D721Med (cell line): ENCODE data around the gene DUSP1.

Experiments
- DNase-seq: peaks from one replicate; pipeline ENCODE4 v3.0.0; 2011; ENCODE audit warnings: low spot score; ENCODE audit not compliant: insufficient read length
- FAIRE-seq: peaks from 2 replicates; lab custom pipeline; 2011; peaks lifted over from hg19 to GRCh38; lab: Jason Lieb, UNC
- CTCF ChIP-seq: IDR thresholded peaks from 2 replicates; pipeline ENCODE4 v1.5.1; 2012; ENCODE audit warnings: mild to moderate bottlenecking, control low read depth; ENCODE audit not compliant: insufficient read depth; ENCODE audit errors: missing control alignments

The DUSP1 gene

GRCh38 chr5:172735141-172735831 is 35.7 kb downstream of the DUSP1 start:
- FAIRE-seq = no peak
- DNase-seq = no peak
- no peak for TF ChIP-seq CTCF

GRCh38 chr5:172733974-172734346 is 37.0 kb downstream of the DUSP1 start:
- DNase-seq = no peak
- no peak for FAIRE-seq
- TF ChIP-seq CTCF = no peak

DNA sequence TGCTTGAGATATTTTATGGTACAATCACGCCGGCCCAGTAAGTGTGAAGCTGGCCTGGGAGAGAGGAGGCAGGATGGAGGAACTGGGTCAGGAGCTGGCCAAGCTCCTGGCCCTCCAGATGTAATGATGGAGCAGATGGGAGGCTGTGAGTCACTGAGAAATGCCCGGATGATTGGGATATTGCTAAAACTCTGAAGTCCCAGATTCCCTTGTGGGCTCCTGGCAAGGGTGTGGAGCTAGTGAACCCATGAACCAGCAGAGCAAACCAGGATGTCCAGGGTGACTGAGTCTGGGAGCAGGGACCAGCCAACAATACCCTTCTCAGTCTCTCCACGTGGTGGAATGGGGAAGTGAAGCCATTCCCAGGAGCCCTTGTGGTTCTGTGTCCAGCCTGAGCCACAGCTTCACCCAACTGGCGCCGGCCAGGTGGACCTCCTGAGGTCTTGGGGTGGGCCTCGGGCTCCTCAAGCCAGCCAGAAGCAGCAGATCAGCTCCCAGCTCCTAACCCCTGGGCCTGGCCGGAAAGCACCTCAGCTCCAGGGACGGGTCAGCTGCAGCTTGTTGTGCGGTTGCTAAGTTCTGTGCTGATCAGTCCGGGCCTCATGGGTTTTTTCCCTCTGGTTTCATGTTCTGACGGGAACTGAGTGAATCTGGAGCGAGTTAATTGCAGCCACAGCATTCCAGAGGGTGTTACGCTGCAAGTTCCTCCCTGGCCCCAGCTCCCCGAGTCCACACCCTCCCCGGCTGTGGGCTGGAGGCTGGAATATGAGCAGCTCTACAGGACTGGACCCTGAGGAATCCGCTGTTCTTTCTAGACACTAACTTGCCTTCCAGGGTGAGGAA is 37.6 kb downstream of the DUSP1 start:
- DNase-seq (no peak), FAIRE-seq (no peak)
- TF ChIP-seq CTCF = no peak

DNA sequence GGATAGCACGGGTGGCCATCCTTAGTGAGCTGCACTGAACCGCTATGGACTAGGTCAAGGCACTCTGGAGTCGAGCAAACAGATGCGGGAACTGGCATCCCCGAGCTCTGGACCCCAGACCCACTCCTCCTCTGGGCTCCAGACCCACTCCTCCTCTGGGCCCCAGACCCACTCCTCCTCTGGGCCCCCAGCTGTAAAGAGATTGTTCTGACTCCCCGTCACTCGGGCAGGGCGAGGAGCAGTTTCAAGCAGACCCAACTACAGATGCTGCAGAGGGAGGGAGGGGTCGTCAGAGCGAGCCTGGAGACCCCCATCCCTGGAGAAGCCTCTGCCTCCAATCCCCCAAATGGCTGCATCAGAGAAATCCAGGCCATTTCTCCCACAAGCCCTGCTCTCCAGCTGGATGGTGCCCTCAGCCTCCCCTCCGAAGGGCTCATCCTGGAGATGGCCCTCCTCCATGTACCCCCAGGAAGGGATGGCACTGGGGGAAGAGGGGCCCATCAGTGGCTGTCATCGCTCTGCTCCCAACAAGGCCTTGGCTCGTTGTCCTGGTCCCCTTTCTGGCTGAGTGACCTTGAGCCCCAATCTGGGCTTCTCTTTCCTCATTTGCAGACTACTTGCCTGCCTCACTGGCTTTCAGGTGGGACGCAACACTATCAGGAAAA is 38.7 kb downstream of the DUSP1 start:
- TF ChIP-seq CTCF = no peak
- no peak for FAIRE-seq
- DNase-seq = no peak

DNA sequence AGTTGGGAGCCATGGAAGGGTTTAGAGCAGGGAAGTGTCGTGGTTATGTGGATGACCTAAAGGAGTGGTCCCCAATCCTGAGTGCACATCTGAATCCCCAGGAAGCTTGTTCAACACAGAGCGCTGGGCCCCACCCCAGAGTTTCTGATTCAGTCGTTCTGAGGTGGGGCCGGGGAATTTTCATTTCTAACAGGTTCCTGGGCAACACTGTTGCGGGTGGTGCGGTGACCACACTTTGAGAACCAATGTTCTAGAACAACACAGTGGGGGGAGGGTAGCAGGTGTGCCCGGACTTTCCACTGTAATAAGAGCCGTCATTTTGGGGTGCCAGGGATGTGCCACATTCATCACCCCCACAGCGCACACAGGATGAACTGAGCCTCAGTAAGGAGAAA is 39.3 kb downstream of the DUSP1 start:
- TF ChIP-seq CTCF = no peak
- FAIRE-seq = no peak
- no peak for DNase-seq

DNA sequence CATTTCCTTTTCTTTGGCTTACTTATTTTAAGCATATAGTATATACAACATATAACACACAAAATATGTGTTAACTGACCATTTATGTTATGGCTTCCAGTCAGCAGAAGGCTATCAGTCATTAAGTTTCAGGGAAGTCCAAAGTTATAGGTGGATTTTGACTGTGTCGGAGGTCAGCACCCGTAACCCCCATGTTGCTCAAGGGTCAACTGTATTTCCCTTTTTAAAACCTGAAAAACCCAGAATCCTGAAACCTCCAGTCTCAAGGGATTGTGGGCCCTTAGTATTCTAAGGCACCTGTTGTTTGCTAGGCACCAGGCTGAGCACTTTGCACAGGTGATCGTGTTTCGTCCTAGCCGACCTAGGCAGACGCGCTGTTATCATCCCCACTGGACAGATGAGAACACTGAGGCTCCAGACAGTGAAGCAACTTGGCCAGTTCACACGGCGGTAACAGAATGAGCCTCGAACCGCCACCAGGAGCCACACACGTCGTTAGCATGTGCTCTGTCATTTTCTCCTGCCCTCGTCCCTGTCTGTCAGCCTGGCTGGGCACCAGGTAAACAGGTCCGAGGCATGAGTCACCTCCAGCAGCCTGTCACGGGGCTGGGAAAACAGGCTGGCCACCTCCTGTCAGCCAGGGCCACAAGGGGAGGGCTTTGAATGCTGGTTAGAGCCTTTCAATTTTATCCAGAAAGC is 39.9 kb downstream of the DUSP1 start:
- no peak for FAIRE-seq
- TF ChIP-seq CTCF = no peak
- no peak for DNase-seq
